ENCODE data around the gene DIABLO.
A peak's percentile ranks its signal among the peaks of the same experiment; 100 is the strongest.
"Not testable (repeated sequence)": the region's sequence is repeated elsewhere in the genome, so short reads cannot be mapped to it uniquely, and the experiment has no call there.

The DIABLO gene

GRCh38 chr12:122225683-122226365 lies at the start of gene DIABLO:
Gene DIABLO (minus strand): TSS chr12:122226052. CDS start chr12:122226014, 38 bp downstream.
- DNase-seq (ENCODE audit: low read depth in 2 of 2), result peak; percentile 99 to 100

DNA sequence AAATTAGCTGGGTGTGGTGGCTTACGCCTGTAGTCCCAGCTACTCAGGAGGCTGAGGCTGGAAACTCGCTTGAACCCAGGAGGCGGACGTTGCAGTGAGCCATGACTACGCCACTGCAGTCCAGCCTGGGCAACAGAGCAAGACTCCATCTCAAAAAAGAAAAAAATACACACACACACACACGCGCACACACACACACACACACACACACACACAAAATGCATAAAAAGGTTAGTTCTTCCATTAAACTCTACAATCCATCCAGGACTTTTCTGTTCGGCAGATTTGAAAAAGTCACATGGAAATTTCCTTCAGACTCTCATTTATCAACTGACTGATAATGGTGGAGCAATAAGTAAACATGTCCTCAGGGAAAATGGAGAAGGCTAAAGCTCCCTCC lies 49.6 kb upstream of the DIABLO start:
- no peak for DNase-seq (ENCODE audit: low read depth in 2 of 2)

- peak; percentile 92 to 94 for DNase-seq (ENCODE audit: low read depth in 2 of 2)
Measured at GRCh38 chr12:122266230-122266901, 40.5 kb upstream of the DIABLO start, which contains the start of gene VPS33A. Gene VPS33A (minus strand): TSS chr12:122266494. CDS start chr12:122266408, 86 bp downstream.

- peak in 1 of 2 experiments; percentile 17 for DNase-seq (ENCODE audit: low read depth in 2 of 2)
Measured at GRCh38 chr12:122265886-122266229, 40.0 kb upstream of the DIABLO start.

- no peak for DNase-seq (ENCODE audit: low read depth in 2 of 2)
Measured at GRCh38 chr12:122265476-122265875, 39.6 kb upstream of the DIABLO start.

DNA sequence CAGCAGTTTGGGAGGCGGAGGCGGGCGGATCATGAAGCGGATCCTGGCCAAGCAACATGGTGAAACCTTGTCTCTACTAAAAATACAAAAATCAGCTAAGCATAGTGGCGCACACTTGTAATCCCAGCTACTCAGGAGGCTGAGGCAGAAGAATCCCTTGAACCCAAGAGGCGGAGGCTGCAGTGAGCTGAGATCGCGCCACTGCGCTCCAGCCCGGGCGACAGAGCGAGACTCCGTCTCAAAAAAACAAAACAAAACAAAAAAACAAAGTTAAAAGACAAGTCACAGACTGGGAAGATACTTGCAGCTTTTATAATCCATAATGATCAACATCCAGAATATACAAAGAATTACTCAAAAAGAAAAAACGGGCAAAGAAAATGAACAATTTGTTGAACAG lies 34.9 kb upstream of the DIABLO start:
- DNase-seq (ENCODE audit: low read depth in 2 of 2), result not testable (repeated sequence)

DNA sequence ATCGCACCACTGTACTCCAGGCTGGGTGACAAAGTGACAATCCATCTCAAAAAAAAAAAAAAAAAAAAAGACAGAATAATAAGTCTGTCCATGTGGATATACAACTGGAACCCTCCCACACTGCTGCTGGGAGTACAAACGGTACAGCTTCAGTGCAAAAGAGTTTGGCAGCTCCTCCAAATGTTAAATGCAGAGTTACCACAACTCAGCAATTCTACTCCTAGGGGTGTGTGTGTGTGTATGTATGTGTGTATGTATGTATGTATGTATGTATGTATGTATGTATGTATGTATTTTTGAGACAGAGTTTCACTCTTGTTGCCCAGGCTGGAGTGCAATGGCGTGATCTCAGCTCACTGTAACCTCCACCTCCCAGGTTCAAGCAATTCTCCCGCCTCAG lies 33.1 kb upstream of the DIABLO start:
- not testable (repeated sequence) for DNase-seq (ENCODE audit: low read depth in 2 of 2)

DNA sequence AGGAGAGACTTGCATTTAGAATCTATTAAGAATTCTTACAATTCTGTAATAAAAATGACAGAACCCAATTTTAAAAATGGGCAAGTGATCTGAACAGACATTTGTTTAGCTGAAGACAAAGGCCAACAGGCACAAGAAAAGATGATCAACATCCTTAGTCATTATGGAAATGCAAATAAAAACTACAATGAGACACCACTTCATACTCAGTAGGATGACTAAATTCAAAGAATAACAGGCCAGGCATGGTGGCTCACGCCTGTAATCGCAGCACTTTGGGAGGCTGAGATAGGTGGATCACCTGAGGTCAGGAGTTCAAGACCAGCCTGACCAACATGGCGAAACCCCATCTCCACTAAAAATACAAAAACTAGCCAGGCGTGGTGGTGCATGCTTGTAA lies 32.6 kb upstream of the DIABLO start:
- not testable (repeated sequence) for DNase-seq (ENCODE audit: low read depth in 2 of 2)

GRCh38 chr12:122250536-122250935 lies 24.7 kb upstream of the DIABLO start:
- DNase-seq (ENCODE audit: low read depth in 2 of 2), result no peak

DNA sequence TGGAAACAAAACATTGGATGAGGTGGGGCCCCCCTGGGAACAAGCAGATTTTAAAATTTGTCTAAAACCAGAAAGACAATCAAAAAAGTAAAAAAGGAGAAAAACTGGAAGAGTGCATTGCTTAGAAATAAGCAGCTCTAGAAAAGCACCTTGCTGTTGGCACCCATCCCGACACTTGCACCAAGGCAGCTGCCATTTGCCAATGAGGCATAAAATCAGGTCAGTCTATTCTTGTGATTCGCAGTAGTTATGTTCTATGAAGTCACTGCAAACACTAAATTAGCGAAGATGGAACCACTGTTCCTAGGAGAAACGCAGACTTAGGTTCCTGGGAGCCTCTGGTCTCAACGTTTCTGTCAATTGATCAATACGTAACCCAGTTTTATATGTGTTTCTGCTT lies 24.2 kb upstream of the DIABLO start:
- no peak for DNase-seq (ENCODE audit: low read depth in 2 of 2)

DNA sequence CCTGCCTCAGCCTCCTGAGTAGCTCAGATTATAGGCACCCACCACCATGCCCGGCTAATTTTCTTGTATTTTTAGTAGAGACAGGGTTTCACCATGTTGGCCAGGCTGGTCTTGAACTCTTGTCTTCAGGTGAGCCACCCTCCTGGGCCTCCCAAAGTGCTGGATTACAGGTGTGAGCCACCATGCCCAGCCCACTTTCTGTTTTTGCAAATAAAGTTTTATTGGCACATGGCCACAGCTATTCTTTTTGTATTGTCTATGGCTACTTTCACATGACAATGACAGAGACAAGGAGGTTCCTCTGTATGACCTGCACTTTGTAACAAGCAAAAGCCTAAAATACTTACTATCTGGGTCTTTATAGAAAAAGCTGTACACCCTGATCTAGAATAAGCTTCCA lies 19.7 kb upstream of the DIABLO start:
- no peak for DNase-seq (ENCODE audit: low read depth in 2 of 2)

- DNase-seq (ENCODE audit: low read depth in 2 of 2), result no peak
Measured at GRCh38 chr12:122244565-122245371, 18.9 kb upstream of the DIABLO start.

- DNase-seq (ENCODE audit: low read depth in 2 of 2), result no peak
Measured at GRCh38 chr12:122243965-122244364, 18.1 kb upstream of the DIABLO start.

DNA sequence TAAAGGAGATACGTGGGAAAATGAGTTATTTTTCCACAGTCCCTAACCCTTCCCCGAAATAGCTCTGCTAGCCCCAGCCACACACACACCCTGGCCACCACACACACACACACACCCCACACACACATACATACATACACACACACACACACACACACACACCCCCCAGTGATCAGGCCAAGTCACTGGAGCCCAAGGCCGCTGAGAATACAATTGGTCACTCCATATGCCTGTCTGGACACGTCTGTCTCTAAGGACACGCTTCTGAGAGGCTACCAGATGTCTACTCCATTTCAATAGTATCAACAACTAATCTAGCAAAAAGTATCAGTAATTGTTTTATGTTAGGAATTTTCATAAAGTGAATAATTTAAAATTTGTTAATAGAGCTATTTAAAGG lies 13.0 kb upstream of the DIABLO start:
- no peak for DNase-seq (ENCODE audit: low read depth in 2 of 2)

DNA sequence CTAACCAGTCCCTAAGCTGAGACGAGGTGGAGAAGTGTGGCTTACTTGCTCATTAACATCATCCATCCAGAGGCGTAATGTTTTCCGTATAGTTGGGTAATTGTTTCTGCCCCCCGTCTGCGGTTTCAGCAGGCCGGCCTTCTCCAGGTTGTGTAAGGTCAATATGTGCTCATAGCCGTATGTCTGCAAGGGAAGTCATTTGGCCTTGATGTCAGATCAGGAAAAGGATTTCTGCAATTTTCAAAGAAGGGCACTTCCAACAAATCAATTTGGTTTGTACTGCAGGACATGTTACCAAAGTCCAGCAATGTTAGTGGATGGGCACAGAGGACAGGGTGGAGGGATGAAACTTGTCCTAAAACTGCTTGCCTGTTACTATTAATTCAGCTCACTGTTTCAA lies 9.9 kb upstream of the DIABLO start:
- no peak for DNase-seq (ENCODE audit: low read depth in 2 of 2)

GRCh38 chr12:122232691-122233090 lies 6.8 kb upstream of the DIABLO start:
- DNase-seq (ENCODE audit: low read depth in 2 of 2), result no peak

DNA sequence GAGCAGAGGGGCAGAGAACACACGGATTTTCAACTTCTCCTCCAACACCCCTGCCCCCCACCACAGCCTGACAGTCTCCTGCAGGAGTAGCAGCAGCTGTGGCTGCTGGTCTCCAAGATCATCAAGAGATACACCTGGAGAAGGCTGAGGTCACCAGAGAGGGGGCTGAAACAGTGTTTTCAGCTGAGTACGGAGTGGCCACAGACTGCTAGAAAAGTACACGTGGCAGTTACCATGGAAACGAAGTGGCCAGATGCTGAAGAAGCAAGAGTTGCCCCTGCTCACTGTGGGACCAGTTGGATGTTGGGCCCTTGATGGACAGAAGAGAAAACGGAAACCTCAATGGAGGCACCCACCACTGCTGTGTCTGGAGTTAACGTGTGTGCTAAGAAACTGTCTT lies 4.9 kb upstream of the DIABLO start:
- no peak for DNase-seq (ENCODE audit: low read depth in 2 of 2)

- DNase-seq (ENCODE audit: low read depth in 2 of 2), result no peak
Measured at GRCh38 chr12:122228092-122228491, 2.2 kb upstream of the DIABLO start.

- no peak for DNase-seq (ENCODE audit: low read depth in 2 of 2)
Measured at GRCh38 chr12:122227341-122227740, 1.5 kb upstream of the DIABLO start.

GRCh38 chr12:122226366-122227125 lies 694 bp upstream of the DIABLO start:
- DNase-seq (ENCODE audit: low read depth in 2 of 2), result no peak

GRCh38 chr12:122216445-122216844 lies 9.4 kb downstream of the DIABLO start:
- no peak for DNase-seq (ENCODE audit: low read depth in 2 of 2)

DNA sequence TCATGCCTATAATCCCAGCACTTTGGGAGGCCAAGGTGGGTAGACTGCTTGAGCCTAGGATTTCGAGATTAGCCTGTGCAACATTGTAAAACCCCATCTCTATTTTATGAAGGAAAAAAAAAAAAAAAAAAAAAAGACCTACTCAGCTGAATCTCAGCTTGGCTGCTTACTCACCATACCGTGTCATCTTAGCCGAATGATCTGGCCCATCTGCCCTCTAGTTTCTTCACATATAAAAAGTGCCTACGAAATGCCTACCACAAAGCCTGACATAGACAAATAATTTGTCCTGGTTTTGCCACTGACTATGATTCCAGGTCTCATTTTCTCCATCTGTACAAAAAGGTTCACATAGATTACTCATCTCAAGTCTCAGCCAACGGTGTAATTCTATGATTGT lies 10.1 kb downstream of the DIABLO start:
- no peak for DNase-seq (ENCODE audit: low read depth in 2 of 2)

Measured in stimulated activated CD4-positive, alpha-beta T cell treated with anti-CD3 and anti-CD28 coated beads, Interleukin-12 subunit alpha, Interleukin-12 subunit beta, amount 100 ng/mL, for 24 hours (primary cell).